ENCODE data around the gene GSTA5. TPM values are rescaled to one million over a fixed set of nuclear protein-coding genes. Genes with fewer than 3 reads are reported as not detected.
"Not testable (repeated sequence)": the region's sequence is repeated elsewhere in the genome, so short reads cannot be mapped to it uniquely, and the experiment has no call there.

GSTA5 gene
- total RNA-seq, 1 donor from 2014 or later: not detected

GRCh38 chr6:52877786-52878185 is 37.2 kb upstream of the GSTA5 start:
- Mint-ChIP-seq H3K36me3 (ENCODE audit: low read depth) (no peaks in the 10 kb centered on the region), H3K9me3 (ENCODE audit: low read depth) (no peaks in the 10 kb centered on the region), H3K4me3 (ENCODE audit: unreplicated experiment) (no peak overlapping the region), H3K27ac (ENCODE audit: unreplicated experiment) (peak overlapping the region; percentile 65), H3K4me1 (ENCODE audit: low read depth) (peaks cover 37% of the 10 kb centered on the region), H3K27me3 (ENCODE audit: low read depth) (no peaks in the 10 kb centered on the region)
- TF ChIP-seq, protein P1, sequence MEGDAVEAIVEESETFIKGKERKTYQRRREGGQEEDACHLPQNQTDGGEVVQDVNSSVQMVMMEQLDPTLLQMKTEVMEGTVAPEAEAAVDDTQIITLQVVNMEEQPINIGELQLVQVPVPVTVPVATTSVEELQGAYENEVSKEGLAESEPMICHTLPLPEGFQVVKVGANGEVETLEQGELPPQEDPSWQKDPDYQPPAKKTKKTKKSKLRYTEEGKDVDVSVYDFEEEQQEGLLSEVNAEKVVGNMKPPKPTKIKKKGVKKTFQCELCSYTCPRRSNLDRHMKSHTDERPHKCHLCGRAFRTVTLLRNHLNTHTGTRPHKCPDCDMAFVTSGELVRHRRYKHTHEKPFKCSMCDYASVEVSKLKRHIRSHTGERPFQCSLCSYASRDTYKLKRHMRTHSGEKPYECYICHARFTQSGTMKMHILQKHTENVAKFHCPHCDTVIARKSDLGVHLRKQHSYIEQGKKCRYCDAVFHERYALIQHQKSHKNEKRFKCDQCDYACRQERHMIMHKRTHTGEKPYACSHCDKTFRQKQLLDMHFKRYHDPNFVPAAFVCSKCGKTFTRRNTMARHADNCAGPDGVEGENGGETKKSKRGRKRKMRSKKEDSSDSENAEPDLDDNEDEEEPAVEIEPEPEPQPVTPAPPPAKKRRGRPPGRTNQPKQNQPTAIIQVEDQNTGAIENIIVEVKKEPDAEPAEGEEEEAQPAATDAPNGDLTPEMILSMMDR (IDR thresholded peaks at IDR 0.05): no peak
- no peak for DNase-seq (ENCODE audit: low spot score)

DNA sequence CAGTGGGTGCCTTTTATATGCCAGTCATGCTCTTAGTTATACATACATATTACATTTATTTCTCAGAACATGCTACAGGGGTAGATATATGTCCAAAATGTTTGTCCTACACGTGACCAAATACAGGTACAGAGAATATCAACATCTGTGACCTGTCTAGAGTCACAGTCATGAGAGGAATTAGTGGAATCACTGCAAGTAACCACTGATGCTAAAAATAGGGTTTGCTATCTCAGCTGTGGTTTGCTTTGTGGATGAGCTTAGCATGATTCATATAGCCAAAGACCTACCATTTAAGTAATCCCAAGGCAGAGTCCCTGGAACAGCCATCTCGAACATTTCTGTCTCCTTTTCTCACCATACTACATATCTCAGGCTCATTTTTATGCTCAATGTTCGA is 36.6 kb upstream of the GSTA5 start:
- H3K4me3 Mint-ChIP-seq (ENCODE audit: unreplicated experiment): no peak overlapping the region
- no peak for DNase-seq (ENCODE audit: low spot score)
- H3K4me1 Mint-ChIP-seq (ENCODE audit: low read depth): peaks cover 39% of the 10 kb centered on the region
- no peaks in the 10 kb centered on the region for H3K27me3 Mint-ChIP-seq (ENCODE audit: low read depth)
- no peaks in the 10 kb centered on the region for H3K9me3 Mint-ChIP-seq (ENCODE audit: low read depth)
- peak overlapping the region; percentile 27 for H3K27ac Mint-ChIP-seq (ENCODE audit: unreplicated experiment)
- TF ChIP-seq, protein P1 (IDR thresholded peaks at IDR 0.05): no peak
- H3K36me3 Mint-ChIP-seq (ENCODE audit: low read depth): no peaks in the 10 kb centered on the region

- no peak overlapping the region for H3K27ac Mint-ChIP-seq (ENCODE audit: unreplicated experiment)
- no peak for DNase-seq (ENCODE audit: low spot score)
- H3K9me3 Mint-ChIP-seq (ENCODE audit: low read depth): no peaks in the 10 kb centered on the region
- peaks cover 44% of the 10 kb centered on the region for H3K4me1 Mint-ChIP-seq (ENCODE audit: low read depth)
- H3K27me3 Mint-ChIP-seq (ENCODE audit: low read depth): no peaks in the 10 kb centered on the region
- TF ChIP-seq, protein P1 (IDR thresholded peaks at IDR 0.05): no peak
- no peak overlapping the region for H3K4me3 Mint-ChIP-seq (ENCODE audit: unreplicated experiment)
- H3K36me3 Mint-ChIP-seq (ENCODE audit: low read depth): no peaks in the 10 kb centered on the region
Observed at GRCh38 chr6:52876056-52876787, 35.6 kb upstream of the GSTA5 start.

DNA sequence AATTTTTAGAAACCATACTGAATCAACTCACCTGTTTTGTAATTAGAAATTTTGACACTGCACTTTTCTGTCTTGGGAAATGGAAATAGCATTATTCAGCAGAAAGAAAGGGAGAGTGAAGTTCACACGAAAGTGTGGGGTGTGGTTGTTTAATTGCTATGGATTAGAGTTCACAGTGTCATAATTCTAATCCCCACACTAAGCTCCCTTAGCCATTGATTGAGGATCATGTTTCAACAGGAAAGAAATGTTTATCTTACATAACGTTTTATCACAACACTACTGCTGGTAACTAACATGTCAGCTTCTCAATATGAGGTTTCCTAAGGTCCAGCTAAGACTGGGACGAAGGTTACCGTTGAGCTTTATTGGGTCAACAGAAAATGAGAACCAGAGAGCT is 31.4 kb upstream of the GSTA5 start:
- H3K4me3 Mint-ChIP-seq (ENCODE audit: unreplicated experiment): no peak overlapping the region
- no peaks in the 10 kb centered on the region for H3K9me3 Mint-ChIP-seq (ENCODE audit: low read depth)
- no peak for DNase-seq (ENCODE audit: low spot score)
- H3K27ac Mint-ChIP-seq (ENCODE audit: unreplicated experiment): no peak overlapping the region
- no peaks in the 10 kb centered on the region for H3K36me3 Mint-ChIP-seq (ENCODE audit: low read depth)
- peaks cover 39% of the 10 kb centered on the region for H3K4me1 Mint-ChIP-seq (ENCODE audit: low read depth)
- H3K27me3 Mint-ChIP-seq (ENCODE audit: low read depth): peaks cover 3% of the 10 kb centered on the region
- TF ChIP-seq, protein P1 (IDR thresholded peaks at IDR 0.05): no peak

DNA sequence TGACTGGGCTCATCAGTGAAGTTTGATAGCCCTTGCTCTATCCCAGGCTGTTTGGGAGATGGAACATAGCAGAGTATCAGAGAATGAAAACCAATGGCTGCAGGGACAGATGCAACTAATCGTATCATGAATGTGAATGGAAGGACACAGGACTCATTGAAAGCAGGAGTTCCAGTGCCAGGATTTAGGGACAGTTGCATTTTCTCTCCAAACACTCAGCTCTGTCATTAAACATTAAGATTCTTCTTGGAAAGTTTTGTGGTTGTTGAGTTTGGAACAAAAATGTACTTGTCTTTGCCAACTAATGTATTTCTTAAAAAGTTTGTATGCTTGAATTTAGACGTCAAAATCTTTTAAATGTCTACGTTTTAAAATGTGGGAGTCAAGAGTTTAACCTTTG is 31.0 kb upstream of the GSTA5 start:
- Mint-ChIP-seq H3K9me3 (ENCODE audit: low read depth) (no peaks in the 10 kb centered on the region), H3K4me1 (ENCODE audit: low read depth) (peaks cover 35% of the 10 kb centered on the region), H3K4me3 (ENCODE audit: unreplicated experiment) (no peak overlapping the region), H3K27ac (ENCODE audit: unreplicated experiment) (no peak overlapping the region), H3K27me3 (ENCODE audit: low read depth) (peaks cover 3% of the 10 kb centered on the region), H3K36me3 (ENCODE audit: low read depth) (no peaks in the 10 kb centered on the region)
- DNase-seq (ENCODE audit: low spot score): no peak
- TF ChIP-seq, protein P1 (IDR thresholded peaks at IDR 0.05): no peak

DNA sequence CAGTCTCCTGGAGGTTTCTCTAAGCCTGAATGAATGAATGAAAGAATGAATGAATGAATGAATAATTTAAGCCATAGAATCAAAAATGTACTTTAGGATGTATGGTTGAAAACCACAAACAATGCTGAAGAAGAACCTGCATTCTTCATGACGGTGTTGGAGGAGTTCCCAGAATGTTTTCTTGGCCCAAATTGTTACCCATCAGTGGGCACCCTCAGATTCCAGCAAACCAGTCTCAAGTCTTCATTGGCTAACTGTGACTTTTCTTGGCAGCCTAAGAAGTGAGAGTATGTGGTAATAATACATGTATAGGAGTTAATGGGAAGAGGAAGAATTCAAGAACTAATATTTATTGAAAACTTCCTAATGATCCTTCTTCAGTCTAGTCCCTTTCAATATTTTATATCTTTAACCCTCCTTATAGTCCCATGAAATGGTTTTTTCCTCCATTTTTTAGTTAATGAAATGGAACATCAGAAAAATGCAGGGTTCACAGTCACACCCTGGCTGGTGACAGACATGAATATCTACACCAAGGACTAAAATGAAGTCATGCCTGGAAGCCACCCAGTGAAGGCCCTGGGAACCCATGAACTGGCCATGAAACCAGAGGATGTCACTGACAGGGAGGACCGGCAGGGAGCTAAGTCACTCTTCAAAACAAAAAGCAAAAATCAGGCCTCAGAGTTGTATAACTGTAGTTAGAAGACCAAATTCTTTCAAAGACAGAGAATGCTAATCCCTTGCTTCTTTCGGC is 29.9 kb upstream of the GSTA5 start:
- not testable (repeated sequence) for DNase-seq (ENCODE audit: low spot score); H3K27me3 Mint-ChIP-seq (ENCODE audit: low read depth); H3K27ac Mint-ChIP-seq (ENCODE audit: unreplicated experiment); H3K36me3 Mint-ChIP-seq (ENCODE audit: low read depth); H3K9me3 Mint-ChIP-seq (ENCODE audit: low read depth); H3K4me3 Mint-ChIP-seq (ENCODE audit: unreplicated experiment)
- peaks cover 31% of the 10 kb centered on the region for H3K4me1 Mint-ChIP-seq (ENCODE audit: low read depth)

GRCh38 chr6:52868899-52869298 is 28.3 kb upstream of the GSTA5 start:
- H3K36me3 Mint-ChIP-seq (ENCODE audit: low read depth); DNase-seq (ENCODE audit: low spot score); H3K9me3 Mint-ChIP-seq (ENCODE audit: low read depth); H3K27ac Mint-ChIP-seq (ENCODE audit: unreplicated experiment); H3K4me3 Mint-ChIP-seq (ENCODE audit: unreplicated experiment): not testable (repeated sequence)
- H3K27me3 Mint-ChIP-seq (ENCODE audit: low read depth): peaks cover 13% of the 10 kb centered on the region
- peaks cover 31% of the 10 kb centered on the region for H3K4me1 Mint-ChIP-seq (ENCODE audit: low read depth)

Data from chondrocyte (in vitro differentiated cells).